HG02571 (cell line): ENCODE measurements around the gene GTSE1.
"Not testable (repeated sequence)": the region's sequence is repeated elsewhere in the genome, so short reads cannot be mapped to it uniquely, and the experiment has no call there.

Experiments used
- ATAC-seq: cut with Tn5 transposase; IDR thresholded peaks from one replicate; pipeline ENCODE4 v1.9.1; 2021; ENCODE audit warnings: mild to moderate bottlenecking, moderate library complexity; ENCODE audit not compliant: unreplicated experiment

The GTSE1 gene

GRCh38 chr22:46292173-46292572 lies 4.5 kb upstream of the GTSE1 start:
- ATAC-seq: no peak

DNA sequence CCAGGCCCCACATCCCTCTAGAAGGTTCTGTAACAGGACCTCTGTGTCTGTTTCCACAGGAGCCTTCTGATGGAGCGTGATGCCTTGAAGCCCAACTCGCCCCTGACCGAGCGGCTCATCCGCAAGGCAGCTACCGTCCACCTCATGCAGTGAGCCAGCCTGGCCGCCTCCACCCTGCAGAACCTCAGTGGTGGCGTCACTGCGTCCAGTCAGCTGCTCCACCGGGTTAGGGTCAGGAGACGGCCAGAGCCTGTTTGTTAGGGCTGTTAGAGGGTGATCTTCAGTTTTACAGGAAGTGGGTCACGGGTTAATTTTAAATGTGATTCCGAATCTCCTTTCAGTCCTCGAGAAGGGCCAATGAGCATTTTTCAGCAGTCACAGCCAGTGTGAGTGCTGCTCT lies 3.9 kb upstream of the GTSE1 start:
- no peak for ATAC-seq

GRCh38 chr22:46293577-46294260 lies 3.0 kb upstream of the GTSE1 start:
- ATAC-seq: no peak

GRCh38 chr22:46294784-46295183 lies 1.9 kb upstream of the GTSE1 start:
- no peak for ATAC-seq

GRCh38 chr22:46295277-46295971 lies 1.2 kb upstream of the GTSE1 start:
- ATAC-seq: no peak

GRCh38 chr22:46297151-46297812 lies 612 bp downstream of the GTSE1 start:
- ATAC-seq: peak; percentile 7

DNA sequence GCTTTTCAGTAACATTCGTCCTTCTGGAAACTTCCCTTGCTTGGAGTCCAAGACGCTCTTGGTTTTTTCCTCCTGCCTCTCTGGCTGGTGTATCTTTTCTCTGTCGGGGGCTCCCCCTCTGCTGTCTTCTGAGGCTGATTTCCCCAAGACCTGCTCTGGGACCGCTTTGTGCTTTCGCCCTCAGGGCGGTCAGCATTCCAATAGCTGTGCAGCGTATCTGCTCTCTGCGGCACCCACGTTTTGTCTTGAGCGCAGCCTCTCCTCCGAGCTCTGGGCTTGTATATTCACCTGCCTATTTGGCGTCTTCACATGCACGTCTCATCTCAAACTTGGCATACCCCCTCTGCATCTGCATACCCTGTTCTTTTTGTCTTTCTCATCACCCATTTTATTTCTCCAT lies 2.4 kb downstream of the GTSE1 start:
- no peak for ATAC-seq

GRCh38 chr22:46300491-46300890 lies 3.8 kb downstream of the GTSE1 start:
- ATAC-seq: no peak

- ATAC-seq: no peak
These were observed 6.8 kb downstream of the GTSE1 start for GRCh38 chr22:46303347-46303965.

- no peak for ATAC-seq
These were observed 11.8 kb downstream of the GTSE1 start for GRCh38 chr22:46308283-46308988.

DNA sequence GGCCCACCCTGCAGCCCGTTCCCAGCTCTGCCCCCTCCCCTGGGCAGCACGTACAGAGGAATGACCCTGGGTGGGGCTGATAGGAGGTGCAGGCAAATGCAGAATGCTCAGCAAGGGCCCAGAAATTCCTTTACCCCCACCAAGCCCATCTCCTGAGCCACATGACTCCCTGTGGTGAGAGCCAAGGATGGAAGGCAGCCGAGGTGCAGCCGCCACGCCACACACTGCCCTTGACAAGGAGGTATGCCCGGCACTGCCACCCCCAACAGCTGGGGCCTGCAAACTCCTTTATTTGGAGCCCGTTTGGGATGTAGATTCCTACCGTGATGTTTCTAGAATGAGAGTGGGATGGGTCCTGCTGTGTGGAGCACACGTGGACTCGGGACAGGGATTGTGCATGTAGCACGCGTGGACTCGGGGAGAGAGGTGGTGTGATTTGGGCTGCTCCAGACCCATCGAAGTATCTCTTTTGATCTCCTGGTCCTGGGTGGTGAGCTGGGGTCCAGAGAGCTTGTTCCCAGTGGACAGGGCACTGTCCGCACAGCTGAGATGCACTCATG lies 12.9 kb downstream of the GTSE1 start:
- no peak for ATAC-seq

DNA sequence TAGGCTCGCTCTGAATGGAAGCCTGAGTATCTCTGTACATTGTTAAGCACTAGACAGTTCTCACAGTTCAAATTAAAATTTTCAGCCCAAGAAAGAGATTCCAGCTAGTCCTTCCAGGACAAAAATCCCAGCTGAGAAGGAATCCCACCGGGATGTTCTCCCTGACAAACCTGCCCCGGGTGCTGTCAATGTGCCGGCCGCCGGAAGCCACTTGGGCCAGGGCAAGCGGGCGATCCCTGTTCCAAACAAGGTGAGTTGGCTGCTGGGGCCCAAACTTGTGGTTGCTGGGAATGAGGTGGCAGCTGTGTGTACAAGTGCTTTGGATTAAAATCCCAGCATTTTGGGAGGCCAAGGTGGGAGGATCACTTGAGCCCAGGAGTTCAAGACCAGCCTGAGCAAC lies 15.4 kb downstream of the GTSE1 start:
- no peak for ATAC-seq

DNA sequence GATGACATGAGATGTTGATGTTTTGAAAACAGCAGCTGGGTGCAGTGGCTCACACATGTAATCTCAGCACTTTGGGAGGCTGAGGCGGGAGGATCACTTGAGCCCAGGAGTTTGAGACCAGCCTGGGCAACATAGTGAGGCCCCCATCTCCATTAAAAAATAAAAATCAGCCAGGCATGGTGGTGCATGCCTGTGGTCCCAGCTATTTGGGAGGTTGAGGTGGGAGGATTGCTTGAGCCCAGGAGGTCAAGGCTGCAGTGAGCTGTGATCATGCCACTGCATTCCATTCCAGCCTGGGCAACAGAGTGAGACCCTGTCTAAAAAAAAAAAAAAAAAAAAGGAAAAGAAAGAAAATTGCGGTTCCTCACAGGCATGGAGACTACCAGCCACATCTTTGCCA lies 16.2 kb downstream of the GTSE1 start:
- ATAC-seq: not testable (repeated sequence)

GRCh38 chr22:46315976-46316375 lies 19.3 kb downstream of the GTSE1 start:
- ATAC-seq: no peak

- no peak for ATAC-seq
These were observed 21.0 kb downstream of the GTSE1 start for GRCh38 chr22:46317646-46318045.

DNA sequence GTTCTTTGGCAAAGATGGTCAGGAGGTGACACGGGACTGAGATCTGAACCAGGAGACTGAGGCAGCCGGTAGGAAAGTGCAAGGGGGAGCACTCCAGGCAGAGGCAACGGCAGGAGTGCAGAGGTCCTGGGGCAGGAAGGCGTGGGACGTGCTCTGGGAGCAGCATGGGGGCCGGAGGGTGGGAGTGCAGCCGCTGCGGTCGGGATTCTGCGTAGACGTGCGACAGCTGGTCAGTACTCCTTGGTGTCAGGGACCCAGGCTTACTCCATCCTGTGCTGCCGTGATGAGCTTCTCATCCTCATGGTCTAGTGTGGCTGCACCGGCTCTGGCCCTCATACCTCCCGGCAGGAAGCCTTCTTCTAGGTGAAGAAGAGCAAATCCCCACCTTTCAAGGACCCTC lies 21.9 kb downstream of the GTSE1 start:
- no peak for ATAC-seq

- ATAC-seq: no peak
These were observed 22.6 kb downstream of the GTSE1 start for GRCh38 chr22:46319319-46319718.

DNA sequence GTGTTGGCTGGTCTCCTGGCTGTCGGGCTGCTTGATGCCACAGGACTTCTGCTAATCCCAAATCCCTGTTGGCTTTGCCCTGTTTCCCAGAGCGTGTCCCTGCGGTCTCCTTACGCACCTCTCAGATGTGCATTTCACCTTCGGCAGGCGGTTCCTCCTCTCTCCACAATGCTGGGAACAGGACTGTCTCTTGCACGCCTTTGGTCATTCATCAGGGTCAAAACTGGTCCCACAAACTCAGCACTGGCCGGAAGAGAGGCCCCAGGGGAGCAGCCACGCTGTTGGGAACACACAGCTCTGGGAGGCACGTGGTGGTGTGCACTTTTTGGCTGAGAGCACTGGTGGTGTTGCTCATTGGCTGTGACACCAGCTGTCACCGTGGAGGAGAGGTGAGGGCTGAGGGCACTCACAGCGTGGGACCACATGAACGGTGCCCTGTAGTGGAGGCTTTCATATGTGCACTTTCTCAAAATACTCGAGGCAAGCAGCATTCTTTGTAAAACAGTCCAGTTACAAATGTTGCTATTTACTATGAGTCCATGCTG lies 23.6 kb downstream of the GTSE1 start:
- ATAC-seq: no peak

DNA sequence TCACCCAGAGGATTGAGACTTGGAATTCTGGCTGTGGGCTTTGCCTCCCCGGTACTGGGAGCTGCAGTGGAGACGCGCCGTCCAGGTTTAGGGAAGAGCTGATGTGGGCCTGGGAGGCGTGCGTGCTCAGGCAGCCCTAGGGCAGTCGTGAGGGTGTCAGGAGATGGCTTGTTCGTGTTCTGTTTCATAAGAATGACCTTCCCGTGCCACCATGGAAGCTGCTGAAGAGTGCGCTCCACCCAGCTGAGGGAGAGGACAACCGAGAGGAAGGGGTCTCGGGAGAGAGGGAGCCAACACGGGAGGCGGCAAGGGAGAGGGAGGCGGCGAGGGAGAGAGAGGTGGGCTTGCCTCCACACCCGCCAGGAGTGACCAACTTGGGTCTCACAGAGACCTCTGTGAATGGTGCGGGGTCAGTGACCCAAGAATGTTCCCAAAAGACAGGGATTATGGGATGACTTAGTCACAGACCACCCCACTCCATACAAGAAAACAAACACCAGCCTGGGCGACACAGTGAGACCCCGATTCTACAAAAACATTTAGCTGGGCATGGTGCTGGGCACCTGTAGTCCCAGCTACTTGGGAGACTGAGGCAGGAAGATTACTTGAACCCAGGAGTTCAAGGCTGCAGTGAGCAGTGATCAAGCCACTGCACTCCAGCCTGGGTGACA lies 24.2 kb downstream of the GTSE1 start:
- no peak for ATAC-seq

DNA sequence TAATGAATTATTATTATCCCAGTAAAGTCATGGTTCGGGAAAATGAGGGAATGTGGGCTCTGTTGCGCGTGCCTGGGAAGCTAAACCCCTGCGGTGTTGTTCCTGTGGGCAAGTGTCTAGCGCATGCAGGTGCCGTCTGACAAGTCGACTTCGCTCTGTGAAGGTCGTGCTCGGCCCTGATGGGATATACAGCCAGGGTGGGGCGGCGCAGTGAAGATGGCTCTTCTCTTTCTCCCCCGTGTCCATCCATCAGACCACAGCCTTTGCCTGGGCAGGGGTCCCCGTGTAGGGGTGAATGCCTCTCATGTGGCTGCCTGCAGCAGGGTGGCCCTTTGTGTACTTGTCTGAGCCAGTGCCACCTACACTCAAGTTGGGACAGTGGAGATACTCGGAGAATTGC lies 26.0 kb downstream of the GTSE1 start:
- no peak for ATAC-seq
